C1 segment of cervical spinal cord (tissue), 14 donors: ENCODE measurements around the gene OR2F1.

ENCODE experiments used
- DNase-seq, 14 donors: peaks; one replicate each; lab custom pipeline; 2025; lab: John Stamatoyannopoulos, UW

OR2F1 gene

GRCh38 chr7:143954544-143954943 lies at the start of gene OR2F1:
Gene OR2F1, plus strand, starts transcription at chr7:143954844. Its CDS starts 5,127 bp downstream, at chr7:143959971.
- DNase-seq: no peak

DNA sequence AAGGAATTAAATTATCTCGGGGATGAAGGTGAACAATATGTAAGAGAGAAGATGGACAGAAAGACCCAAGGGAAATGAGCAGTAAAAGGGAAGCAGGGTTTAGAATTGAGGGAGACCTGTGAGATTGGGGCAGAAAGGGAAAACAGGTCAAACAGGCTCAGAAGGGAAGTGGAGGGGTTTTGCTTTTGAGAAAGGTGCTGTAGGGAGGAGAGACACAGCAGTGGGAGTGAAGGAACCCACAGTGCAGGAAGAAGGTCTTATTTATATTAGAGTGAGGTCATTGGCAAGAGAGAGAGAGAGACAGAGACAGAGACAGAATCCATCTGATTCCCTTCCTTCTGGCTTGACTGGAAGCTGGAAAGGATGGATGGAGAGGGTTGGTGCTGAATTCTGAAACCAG lies 49.1 kb upstream of the OR2F1 start:
- DNase-seq: no peak

DNA sequence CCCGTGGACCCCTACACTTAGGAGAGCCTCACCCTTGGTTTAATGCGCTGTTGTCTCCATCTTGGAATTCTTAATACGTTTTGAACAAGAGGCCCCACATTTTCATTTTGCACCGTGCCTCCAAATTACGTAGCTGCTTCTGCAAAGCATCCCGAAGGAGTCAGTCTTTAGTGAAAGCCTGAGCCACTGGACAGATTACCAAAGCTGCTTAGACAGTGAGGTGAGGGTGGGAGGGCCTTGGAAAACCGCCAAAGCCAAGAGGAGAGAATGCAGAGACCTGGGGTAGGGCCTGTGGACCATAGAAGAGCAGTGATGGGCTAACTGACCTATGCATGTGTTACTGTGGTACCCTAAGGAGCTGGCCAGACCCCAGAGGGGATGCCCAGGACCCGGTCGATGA lies 48.5 kb upstream of the OR2F1 start:
- no peak for DNase-seq

- DNase-seq: no peak
Observed at GRCh38 chr7:143906895-143907294, 47.7 kb upstream of the OR2F1 start.

DNA sequence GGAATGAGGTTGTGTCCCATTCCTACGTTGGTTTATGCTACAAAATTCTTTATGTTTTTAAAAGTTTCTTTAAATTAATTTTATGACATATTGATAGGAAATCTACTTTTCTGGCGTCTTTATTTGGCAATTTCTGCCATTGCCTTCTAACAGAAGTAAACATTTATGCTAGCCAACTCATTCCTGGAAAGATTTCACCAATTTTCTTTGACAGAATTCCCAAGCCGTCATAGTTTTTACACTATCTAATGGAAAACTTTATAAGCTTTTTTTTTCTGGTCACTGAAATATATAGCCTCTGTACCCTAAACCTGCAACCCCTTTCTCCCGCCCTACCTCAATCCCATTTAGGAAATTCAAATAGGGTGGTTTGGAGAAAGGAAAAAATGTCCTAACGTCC lies 46.5 kb upstream of the OR2F1 start:
- no peak for DNase-seq

GRCh38 chr7:143909863-143910262 lies 44.8 kb upstream of the OR2F1 start:
- DNase-seq: no peak

GRCh38 chr7:143910473-143911248 lies 44.0 kb upstream of the OR2F1 start:
- DNase-seq: no peak

DNA sequence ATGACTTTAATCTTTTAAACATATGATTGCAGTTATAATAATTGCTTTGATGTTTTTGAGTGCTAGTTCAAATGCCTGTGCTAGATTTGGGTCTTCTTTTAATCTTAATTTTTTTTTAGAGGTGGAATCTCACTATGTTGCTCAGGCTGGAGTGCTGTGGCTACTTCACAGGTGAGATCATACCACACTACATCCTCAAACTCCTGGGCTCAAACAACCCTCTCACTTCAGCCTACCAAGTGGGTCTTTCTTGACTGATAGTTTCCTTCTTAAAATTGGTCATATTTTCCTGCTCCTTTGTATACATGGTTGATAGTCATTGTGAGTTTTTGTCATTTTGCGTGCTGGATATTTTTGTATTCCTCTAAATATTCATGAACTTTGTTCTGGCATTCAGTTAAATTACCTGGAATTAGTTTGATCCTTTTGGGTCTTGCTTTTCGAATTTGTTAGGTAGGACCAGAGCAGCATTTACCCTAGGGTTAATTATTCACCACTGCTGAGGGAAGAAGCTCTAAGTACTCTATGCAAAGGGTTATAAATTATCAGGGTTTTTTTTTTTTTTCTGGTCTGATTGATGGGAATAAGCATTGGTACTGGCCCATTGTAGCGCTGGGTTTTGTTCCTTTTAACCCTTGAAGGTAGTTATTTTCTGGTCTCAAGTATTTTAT lies 40.6 kb upstream of the OR2F1 start:
- DNase-seq: no peak

DNA sequence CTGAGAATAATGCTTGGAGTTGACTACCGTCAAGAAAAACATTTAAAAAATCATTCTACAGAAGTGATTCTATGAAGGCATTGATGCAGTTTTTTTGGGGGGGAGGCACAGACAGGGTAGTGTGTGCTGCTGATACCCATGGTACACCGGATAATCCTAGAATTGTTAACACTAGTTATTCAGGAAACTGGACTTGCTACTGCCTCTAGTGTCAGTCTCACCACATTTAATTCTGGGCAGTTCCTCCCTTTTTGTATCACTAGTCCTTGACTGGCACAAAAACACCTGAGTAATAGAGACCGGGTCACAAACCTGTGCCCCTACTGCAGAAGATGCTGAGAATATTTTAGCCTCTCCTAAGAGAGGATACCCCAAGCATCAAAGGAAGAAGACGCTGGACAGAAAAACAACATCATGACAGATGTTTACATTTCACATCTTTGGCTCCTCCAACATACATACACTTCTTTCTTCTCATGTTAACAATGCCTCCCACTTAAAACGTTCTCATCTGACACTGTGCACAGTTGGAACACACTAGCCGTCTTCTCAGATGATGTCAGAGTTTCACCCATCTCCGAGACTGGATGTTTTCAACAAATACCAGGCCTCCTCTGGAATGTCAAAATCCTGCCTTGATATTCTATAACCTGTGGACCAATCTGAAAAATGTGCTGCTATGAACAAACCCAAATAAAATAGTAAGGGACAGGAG lies 39.5 kb upstream of the OR2F1 start:
- DNase-seq: no peak

- no peak for DNase-seq
Observed at GRCh38 chr7:143924851-143925250, 29.8 kb upstream of the OR2F1 start.

DNA sequence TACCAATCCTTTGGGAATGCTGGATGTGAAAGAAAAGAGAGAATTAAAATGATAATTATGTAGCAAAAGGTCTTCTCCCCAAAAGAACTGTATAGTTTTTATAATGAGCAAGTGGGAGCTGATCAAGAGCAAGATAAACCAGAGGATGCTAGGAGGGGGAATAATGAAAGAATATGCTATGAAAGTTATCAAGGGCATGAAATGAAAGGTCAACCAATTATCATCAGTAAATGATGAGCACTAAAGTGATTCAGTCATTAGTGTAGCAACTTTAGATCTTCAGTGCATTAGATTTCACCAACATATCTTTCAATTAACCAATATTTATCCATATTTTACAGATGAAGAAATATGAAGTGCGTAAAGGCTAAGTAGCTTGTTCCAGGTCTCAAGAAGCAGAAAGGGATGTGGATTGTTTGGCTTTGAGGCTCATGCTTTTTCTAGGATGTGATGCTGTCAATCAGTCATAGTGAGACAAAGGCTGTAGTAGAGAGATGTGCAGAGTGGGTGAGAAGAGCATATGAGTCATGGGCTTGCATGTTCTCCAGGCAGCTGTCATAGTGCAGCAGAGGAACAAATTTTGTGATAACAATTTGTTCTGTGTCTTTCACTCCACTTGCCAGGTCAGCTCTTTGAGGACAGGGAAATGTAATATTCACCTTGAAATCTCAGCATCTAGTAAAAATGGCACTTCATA lies 25.3 kb upstream of the OR2F1 start:
- no peak for DNase-seq

GRCh38 chr7:143931739-143932138 lies 22.9 kb upstream of the OR2F1 start:
- no peak for DNase-seq

DNA sequence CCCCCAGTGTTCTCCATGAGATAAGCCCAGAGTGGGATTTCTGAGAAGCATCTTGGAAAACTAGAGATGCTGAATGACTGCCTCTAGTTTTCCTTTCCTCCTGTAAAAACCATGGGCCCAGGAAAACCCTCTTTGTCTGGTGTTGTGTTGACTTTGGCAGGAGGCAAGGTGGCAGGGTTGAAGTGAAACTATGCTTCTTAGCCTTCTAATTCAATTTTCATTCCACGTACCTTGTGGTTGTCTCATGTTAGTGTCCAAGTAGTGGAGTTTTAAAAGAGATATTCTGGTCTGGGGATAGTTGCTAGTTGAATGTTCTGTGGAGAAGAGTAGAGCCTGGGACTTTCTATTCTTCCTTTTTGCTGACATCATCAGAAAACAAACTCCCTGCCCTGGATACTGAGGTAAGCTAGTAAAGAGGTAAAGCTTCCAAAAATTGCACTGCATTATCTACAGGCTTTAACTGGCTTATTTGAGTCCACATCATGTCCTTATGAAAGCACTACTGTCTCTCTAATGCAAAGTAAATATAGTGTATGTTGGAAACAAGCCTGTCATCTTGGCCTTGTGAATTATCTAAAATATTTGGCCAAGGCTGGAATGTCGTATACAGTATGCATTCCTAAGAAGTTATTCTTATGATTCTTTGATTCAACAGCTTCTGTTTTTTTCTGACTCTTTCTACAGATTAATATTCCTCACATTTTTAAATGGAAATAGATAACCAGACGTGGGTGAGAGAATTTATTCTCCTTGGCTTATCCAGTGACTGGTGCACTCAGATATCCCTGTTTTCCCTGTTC lies 19.9 kb upstream of the OR2F1 start, which contains the start of gene OR2F2:
Gene OR2F2, plus strand, starts transcription at position 708 of the 800 bp plus-strand sequence. Its CDS starts 0 bp downstream, at position 708.
- no peak for DNase-seq

DNA sequence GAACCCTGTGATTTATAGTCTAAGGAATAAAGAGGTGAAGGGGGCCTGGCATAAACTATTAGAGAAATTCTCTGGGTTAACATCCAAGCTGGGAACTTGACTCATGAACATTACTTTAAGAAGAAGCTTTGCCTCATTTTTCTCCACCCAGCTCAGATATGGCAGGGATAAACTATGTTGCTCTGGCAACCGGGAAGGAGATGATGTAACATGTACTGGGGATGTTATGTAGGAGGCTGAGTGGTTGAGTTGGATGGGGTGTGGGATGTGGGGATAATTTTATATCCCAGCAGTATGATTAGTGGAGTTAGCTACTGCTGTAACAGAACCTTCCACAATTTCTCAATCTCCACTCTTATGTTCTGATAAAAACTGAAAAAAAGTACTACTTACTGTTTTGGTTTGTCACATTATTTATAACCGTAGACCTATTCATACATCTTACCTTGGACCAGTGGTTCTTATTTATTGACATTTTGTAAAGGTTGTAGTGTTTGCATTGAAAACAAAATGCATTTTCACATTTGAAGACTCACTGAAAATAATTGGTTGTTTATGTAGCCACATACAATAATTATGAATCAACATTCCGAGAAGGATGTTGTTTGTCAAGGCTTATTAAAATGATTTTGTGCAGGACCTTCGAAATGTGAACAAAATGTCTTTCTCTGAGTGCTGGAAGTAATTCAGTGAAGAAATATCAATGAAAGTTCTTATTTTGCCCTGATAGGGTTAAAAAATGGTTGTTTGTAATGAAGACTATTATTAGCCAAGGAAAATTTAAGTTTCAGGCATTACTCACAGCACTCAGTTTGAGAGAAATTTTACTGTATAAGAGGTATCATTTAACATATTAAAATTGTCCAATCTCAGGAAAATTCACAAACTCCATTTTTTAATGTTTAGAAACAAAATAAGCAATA lies 18.3 kb upstream of the OR2F1 start:
- no peak for DNase-seq

DNA sequence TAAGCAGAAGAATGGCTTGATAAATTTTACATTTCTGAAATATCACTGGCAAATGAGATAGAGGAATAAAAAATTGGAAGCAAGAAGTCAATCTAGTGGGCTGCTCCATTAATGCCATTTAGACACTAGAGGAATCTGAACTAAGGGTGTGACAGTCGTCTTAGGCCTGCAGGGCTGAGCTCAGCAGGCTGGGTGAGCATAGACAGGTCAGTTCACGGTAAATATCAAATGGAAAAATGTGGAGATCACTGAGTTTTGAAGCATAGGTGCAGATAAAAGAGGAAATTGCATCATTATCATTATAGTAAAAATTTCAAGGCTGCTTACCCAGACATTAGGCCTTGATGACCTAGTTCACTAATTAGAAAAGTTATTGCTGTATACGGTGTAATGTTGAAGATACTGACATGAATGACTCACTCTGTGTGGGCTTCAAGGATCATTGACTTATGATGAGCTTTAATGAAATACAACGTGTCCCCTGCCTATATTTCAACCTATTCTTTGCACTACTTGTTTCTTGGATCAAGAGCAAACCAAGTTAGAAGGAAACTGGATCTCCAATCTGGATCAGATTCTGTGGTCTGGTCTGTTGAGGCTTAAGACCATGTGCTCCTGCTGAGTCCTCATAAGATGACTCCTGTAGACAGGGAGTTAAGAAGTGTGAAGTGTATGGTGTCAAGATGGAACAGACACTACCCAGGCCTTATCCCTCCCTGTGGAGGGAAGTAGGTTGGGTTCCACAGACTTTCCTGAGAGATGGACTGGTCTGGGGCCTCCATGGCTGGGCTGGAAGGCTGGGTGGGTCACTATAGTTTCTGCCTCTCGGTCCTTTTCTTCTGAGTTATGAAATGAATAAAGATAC lies 16.0 kb upstream of the OR2F1 start:
- DNase-seq: no peak

DNA sequence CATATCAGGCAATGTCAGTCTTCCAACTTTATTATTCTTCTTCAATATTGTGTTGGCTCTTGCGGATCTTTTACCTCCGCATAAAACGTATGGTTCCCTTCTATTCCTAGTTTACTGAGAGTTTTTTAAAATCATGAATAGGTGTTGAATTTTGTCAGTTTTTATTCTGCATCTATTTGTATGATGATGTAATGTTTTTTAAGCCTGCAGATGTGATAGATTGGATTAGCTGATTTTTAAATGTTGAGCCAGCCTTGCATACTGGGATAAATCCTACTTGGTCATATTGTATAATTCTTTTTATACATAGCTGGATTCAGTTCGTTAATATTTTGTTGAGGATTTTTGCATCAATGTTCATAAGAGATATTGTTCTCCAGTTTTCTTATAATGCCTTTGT lies 9.2 kb upstream of the OR2F1 start:
- no peak for DNase-seq

DNA sequence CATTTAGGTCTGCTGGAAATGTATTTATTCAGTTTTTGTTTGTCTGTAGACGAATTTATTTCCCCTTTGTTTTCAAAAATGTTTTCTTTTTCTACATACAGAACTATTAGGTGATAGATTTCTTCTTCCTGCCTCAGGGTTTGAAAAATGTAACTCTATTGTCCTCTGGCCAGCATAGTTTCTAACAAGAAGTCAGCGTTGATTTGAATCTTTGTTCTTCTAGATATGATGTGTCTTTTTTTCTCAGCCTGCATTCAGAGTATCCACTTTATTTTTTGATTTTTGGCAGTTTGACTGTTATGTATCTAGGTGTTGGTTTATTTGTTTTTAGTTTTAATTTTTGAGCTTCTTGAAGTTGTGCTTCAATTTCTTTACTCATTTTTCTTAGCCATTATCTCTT lies 7.5 kb upstream of the OR2F1 start:
- DNase-seq: no peak

DNA sequence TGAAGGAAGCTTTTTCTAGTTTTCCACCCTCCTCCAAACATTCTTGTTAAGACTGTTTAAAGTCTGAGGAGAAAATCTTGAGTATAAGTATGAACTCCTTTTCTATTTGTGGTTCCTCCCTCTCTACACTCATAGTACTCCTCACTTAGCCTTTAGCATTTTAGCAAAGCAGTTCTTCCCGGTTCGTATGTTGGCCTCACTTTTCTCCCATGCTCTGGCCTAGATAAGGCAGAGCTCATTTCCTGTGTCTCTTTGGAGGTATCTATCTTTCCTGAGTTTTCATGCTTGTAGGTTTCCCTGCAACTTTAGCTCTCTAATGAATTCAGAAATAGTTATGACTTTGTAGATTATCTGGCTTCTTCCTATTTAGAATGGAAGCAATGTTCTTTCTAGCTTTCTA lies 5.9 kb upstream of the OR2F1 start:
- no peak for DNase-seq

DNA sequence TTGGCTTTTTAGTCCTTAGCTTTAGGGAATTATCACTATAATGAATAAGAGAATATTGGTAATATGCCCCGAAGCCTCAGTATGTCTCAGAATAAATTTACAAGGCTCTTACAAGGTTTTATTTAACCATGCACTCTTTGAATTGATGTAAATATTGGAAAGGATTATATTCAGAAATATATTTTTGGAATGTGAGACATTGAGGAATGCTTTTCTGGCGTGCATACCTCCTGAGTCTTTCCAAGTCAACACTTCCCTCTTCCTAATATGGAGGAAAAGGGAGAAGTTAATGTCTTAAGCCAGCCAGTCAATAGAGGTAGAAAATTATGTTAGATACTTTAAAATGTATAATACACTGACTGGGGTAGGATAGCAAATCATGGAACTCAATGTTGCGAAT lies 1.2 kb upstream of the OR2F1 start:
- DNase-seq: no peak
